ENCODE results near the gene JPH4. TPM values are rescaled to one million over a fixed set of nuclear protein-coding genes. Genes with fewer than 3 reads are reported as not detected.

The JPH4 gene
- total RNA-seq, 1 donor from 2014 or later = 3.2 TPM

DNA sequence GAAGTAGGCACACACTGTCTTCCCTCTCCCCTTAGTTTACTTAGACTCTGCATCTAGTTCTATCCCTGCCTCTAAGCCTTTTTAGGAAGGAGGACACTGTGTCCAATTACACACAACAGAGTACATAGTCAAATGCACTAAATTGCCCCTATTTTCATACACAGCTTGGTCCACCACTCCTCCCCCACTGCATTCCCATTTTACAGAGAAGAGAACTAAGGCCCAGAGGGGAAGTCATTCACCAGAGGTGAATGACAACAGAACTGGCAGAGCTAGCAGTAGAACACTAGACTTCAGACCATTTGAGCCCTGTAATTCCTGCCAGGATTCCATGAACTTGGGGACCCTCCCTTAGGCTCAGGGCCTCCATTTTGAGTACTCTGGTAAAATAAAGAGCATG lies 1.1 kb upstream of the JPH4 start:
- TF ChIP-seq EZH2phosphoT487 (IDR thresholded peaks at IDR 0.05) = no peak
- Mint-ChIP-seq H3K4me3 (no peak overlapping the region), H3K36me3 (peaks cover 3% of the 10 kb centered on the region), H3K9me3 (no peaks in the 10 kb centered on the region), H3K27ac (no peak overlapping the region), H3K27me3 (ENCODE audit: insufficient read depth, low read depth) (peaks cover 12% of the 10 kb centered on the region), H3K4me1 (peaks cover 29% of the 10 kb centered on the region)
- no peaks in the 10 kb centered on the region for H3K79me2 ChIP-seq (ENCODE audit: low read depth)
- H3K27ac ChIP-seq = no peak overlapping the region
- H3F3A ChIP-seq (ENCODE audit: low read depth) = peaks cover 22% of the 10 kb centered on the region
- no peak overlapping the region for H3K4me2 ChIP-seq
- no peak overlapping the region for H3K4me3 ChIP-seq
- no peak for DNase-seq (ENCODE audit: low spot score)
- H3K36me3 ChIP-seq = no peaks in the 10 kb centered on the region
- no peak overlapping the region for H2AFZ ChIP-seq (replicated peaks)
- peaks cover 16% of the 10 kb centered on the region for H4K20me1 ChIP-seq (ENCODE audit: low read depth)
- peaks cover 39% of the 10 kb centered on the region for H3K27me3 ChIP-seq
- H3K9me3 ChIP-seq (ENCODE audit: low read depth) = no peaks in the 10 kb centered on the region
- H3K4me1 ChIP-seq = peaks cover 16% of the 10 kb centered on the region
- H3K9ac ChIP-seq = no peak overlapping the region

DNA sequence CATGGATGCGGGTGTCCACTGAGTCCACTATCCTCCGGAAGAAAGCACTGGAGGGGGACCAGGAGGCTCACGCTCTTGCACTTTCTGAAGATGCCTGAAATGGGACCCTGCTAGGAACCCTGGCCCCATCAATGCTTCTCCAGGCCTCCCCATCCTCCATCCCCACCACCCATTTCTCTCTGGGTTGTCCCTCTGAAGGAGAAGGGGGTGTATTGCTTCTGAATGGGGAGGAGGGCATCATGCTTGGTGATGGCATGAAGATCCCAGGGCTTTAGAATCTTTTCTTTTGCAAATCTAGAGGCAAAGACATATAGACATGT lies 681 bp upstream of the JPH4 start:
- Mint-ChIP-seq H3K4me3 (peak overlapping the region; percentile 87), H3K4me1 (peaks cover 29% of the 10 kb centered on the region), H3K9me3 (no peaks in the 10 kb centered on the region), H3K27ac (no peak overlapping the region), H3K36me3 (peaks cover 3% of the 10 kb centered on the region), H3K27me3 (ENCODE audit: insufficient read depth, low read depth) (peaks cover 12% of the 10 kb centered on the region)
- Histone ChIP-seq H3K79me2 (ENCODE audit: low read depth) (no peaks in the 10 kb centered on the region), H3K4me2 (peak overlapping the region; percentile 90), H3K4me1 (peaks cover 16% of the 10 kb centered on the region), H4K20me1 (ENCODE audit: low read depth) (peaks cover 16% of the 10 kb centered on the region), H3F3A (ENCODE audit: low read depth) (peaks cover 22% of the 10 kb centered on the region), H3K4me3 (peak overlapping the region; percentile 57), H3K27me3 (peaks cover 44% of the 10 kb centered on the region), H3K9ac (no peak overlapping the region), H2AFZ (replicated peaks) (peak overlapping the region; percentile 78), H3K36me3 (no peaks in the 10 kb centered on the region), H3K9me3 (ENCODE audit: low read depth) (no peaks in the 10 kb centered on the region), H3K27ac (no peak overlapping the region)
- no peak for DNase-seq (ENCODE audit: low spot score)
- TF ChIP-seq, protein P1, sequence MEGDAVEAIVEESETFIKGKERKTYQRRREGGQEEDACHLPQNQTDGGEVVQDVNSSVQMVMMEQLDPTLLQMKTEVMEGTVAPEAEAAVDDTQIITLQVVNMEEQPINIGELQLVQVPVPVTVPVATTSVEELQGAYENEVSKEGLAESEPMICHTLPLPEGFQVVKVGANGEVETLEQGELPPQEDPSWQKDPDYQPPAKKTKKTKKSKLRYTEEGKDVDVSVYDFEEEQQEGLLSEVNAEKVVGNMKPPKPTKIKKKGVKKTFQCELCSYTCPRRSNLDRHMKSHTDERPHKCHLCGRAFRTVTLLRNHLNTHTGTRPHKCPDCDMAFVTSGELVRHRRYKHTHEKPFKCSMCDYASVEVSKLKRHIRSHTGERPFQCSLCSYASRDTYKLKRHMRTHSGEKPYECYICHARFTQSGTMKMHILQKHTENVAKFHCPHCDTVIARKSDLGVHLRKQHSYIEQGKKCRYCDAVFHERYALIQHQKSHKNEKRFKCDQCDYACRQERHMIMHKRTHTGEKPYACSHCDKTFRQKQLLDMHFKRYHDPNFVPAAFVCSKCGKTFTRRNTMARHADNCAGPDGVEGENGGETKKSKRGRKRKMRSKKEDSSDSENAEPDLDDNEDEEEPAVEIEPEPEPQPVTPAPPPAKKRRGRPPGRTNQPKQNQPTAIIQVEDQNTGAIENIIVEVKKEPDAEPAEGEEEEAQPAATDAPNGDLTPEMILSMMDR (IDR thresholded peaks at IDR 0.05) = no peak
- TF ChIP-seq EZH2phosphoT487 (IDR thresholded peaks at IDR 0.05) = no peak
- TF ChIP-seq EZH2 (IDR thresholded peaks at IDR 0.05) = no peak

DNA sequence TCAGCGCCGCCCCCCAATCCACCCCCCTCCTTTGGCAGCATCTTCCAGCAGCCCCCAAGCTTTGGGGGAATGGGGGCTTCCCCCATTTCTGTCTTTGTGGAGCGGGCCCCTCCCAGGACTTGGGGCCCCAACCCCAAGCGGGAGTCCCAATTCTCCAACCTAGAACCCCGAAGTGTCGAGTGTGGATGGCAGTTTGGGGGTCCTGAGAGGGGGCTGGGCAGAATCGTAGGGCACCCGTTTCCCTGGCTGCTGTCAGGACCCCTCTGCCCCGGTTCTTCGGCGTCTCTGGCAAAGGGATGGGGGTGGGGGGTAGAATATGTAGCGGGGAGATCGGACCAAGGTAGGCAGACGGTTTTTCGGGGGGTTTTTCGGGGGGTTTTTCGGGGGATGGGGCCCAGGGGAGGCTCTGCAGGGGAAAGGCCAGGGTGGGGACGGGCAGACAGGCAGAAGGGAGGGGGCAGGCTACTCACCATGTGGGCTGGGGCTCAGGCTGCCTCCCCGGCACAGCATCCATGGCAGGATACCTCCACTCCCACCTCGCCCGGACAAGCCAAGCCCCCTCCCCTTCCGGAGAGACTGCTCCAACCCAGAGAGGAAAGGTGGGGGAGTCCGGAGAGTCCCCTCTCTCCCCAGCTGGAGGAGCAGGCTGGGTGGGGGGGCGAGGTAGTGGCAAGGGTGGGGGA lies 739 bp downstream of the JPH4 start:
- Histone ChIP-seq H3K9me3 (ENCODE audit: low read depth) (no peaks in the 10 kb centered on the region), H3K27me3 (peaks cover 45% of the 10 kb centered on the region), H3K4me1 (peaks cover 16% of the 10 kb centered on the region), H3K9ac (no peak overlapping the region), H3K79me2 (ENCODE audit: low read depth) (no peaks in the 10 kb centered on the region), H3F3A (ENCODE audit: low read depth) (peaks cover 22% of the 10 kb centered on the region), H3K36me3 (no peaks in the 10 kb centered on the region), H2AFZ (replicated peaks) (peak overlapping the region; percentile 78), H3K27ac (no peak overlapping the region), H4K20me1 (ENCODE audit: low read depth) (peaks cover 16% of the 10 kb centered on the region), H3K4me3 (peak overlapping the region; percentile 57), H3K4me2 (peak overlapping the region; percentile 90)
- Mint-ChIP-seq H3K4me1 (peaks cover 40% of the 10 kb centered on the region), H3K9me3 (no peaks in the 10 kb centered on the region), H3K27me3 (ENCODE audit: insufficient read depth, low read depth) (peaks cover 12% of the 10 kb centered on the region), H3K36me3 (peaks cover 3% of the 10 kb centered on the region), H3K4me3 (peak overlapping the region; percentile 87), H3K27ac (no peak overlapping the region)
- TF ChIP-seq, protein P1 (IDR thresholded peaks at IDR 0.05) = no peak
- no peak for TF ChIP-seq EZH2phosphoT487 (IDR thresholded peaks at IDR 0.05)
- TF ChIP-seq EZH2 (IDR thresholded peaks at IDR 0.05) = no peak
- peak; percentile 63 for DNase-seq (ENCODE audit: low spot score)

DNA sequence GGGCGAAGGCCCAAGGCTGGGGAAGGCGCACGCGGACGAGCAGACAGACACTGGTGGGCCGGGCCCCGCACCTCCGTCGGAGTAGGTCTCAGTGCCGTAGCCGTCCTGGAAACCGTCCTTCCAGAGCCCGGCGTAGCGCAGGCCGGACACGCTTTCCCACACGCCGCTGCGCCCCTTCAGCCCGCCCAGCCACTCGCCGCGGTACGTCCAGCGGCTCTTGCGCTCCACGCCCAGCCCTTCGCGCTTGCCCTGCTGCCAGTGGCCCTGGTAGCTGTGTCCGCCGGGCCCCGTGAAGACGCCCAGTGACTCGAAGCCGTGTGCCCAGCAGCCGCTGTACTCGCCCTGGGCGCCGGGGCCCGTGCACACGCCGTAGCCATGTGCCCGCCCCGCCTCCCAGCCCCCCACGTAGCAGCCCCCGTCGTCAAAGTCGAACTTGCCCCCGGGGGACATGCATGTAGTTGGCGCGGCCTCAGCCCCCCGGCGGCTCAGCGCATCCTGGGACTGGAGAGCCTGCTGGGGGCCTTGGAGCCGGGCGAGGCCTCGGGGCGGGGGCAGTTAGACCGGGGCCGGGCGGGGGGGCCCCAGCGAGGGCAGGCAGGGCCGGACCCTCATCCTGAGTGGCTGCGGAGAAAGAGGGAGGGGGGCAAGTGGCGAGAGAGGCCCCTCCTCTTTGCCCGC lies 1.4 kb downstream of the JPH4 start:
- Histone ChIP-seq H4K20me1 (ENCODE audit: low read depth) (peaks cover 16% of the 10 kb centered on the region), H3F3A (ENCODE audit: low read depth) (peaks cover 22% of the 10 kb centered on the region), H3K4me2 (peak overlapping the region; percentile 90), H3K27me3 (peaks cover 45% of the 10 kb centered on the region), H3K9ac (no peak overlapping the region), H2AFZ (replicated peaks) (peak overlapping the region; percentile 76), H3K4me1 (peaks cover 16% of the 10 kb centered on the region), H3K4me3 (peak overlapping the region; percentile 57), H3K27ac (no peak overlapping the region), H3K9me3 (ENCODE audit: low read depth) (no peaks in the 10 kb centered on the region), H3K79me2 (ENCODE audit: low read depth) (no peaks in the 10 kb centered on the region), H3K36me3 (no peaks in the 10 kb centered on the region)
- peaks cover 3% of the 10 kb centered on the region for H3K36me3 Mint-ChIP-seq
- no peaks in the 10 kb centered on the region for H3K9me3 Mint-ChIP-seq
- TF ChIP-seq EZH2phosphoT487 (IDR thresholded peaks at IDR 0.05) = no peak
- TF ChIP-seq EZH2 (IDR thresholded peaks at IDR 0.05) = no peak
- TF ChIP-seq, protein P1 (IDR thresholded peaks at IDR 0.05) = no peak
- peak; percentile 67 for DNase-seq (ENCODE audit: low spot score)
- peaks cover 46% of the 10 kb centered on the region for H3K4me1 Mint-ChIP-seq
- peak overlapping the region; percentile 87 for H3K4me3 Mint-ChIP-seq
- peaks cover 12% of the 10 kb centered on the region for H3K27me3 Mint-ChIP-seq (ENCODE audit: insufficient read depth, low read depth)
- no peak overlapping the region for H3K27ac Mint-ChIP-seq
